LHCN-M2 (cell line): ENCODE measurements around the gene HMX1. TPM values are rescaled to one million over a fixed set of nuclear protein-coding genes. Genes with fewer than 3 reads are reported as not detected.

Source experiments
- DNase-seq: peaks from one replicate; pipeline ENCODE4 v3.0.0-alpha.2; 2012; ENCODE audit warnings: low read depth
- total RNA-seq: library from RNA; depleted of rRNA; stranded (reverse); fragments of >200 nt; gene quantifications from 2 replicates; pipeline ENCODE4 v1.2.3, GENCODE V29; 2014

HMX1 gene
- total RNA-seq, 1 experiment from 2014 or later, result not detected

DNA sequence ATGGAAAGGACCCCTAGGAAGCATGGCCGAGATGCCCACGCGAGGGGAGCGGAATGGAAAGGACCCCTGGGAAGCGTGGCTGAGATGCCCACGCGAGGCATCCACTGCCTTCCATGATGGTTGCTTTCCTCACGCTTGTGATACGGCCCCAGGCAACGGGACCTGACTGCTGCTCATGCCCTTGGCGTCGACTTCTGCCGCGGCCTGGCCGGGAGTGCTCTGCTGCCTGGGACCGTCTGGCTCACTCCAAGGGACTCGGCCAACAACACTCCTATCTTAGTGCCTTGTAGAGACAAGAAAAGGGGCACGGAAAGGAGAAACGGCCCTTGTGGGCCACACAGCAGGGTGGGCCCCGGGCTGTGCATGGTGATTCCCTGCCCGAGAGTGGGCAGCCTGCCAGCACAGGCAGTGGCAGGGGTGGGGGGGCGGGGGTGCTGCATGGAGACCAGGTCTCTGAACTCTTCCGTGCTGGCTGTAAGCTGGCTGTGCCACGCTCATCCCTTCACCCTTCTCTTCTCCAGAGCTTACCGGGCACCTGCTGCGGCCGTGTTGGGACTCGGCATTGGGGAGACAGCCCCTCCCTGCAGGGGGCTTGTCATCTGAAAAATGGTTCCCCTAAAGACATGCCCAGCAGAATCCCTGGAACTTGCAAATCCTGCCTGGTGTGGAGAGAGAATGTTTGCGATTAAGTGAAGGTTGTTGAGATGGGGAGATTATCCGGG lies 38.6 kb upstream of the HMX1 start:
- no peak for DNase-seq

DNA sequence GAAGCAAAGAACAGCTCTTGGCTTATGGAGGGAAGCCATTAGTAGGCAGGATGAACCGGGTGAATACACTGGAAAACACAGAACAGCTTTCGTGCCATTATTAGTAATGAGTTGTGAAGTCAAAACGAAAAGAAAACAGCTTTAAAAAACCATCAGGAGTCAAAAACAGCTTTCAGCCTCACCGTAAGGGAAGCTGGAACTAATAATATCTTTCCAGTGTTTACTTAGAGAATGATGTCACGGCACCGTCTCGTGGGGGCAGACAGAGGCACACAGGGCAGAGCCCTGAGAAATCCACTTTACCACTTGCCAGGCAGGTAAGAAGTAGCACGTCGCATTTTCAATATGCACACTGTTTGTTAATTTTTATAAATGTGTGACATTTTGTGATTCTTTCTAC lies 37.9 kb upstream of the HMX1 start:
- DNase-seq, result no peak

DNA sequence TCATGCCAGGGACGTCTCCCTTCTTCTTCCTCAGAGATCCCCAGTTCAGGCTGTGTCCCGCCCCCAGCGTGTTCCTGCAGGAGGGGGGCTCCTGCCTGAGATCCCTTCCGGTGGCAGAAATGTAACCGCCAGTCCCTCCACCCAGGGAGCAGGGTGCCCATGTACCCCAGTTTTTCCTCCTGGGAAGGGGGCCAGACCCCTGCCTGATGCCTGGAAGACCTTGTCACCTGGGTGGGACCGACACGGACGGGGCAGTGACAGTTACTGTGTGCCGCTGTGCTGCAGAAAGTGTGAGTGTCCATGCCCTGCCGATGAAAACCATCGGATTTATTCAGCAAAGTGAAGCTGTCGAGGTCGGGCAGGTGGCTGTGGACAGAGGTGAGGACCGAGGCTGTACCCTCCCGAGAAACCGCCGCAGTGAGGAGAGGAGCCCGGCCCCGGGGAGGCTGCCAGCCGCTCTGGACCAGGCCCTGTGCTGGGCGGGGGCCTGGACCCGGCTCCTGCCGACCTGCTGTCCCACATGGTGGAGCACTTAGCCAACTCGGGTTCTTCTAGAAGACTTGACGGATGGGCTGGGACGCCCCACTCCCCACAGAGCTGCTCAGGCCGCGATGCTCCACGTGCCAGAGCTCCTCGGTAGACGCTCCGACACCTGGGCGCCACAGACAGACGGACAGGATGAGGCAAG lies 36.7 kb upstream of the HMX1 start:
- DNase-seq, result no peak

DNA sequence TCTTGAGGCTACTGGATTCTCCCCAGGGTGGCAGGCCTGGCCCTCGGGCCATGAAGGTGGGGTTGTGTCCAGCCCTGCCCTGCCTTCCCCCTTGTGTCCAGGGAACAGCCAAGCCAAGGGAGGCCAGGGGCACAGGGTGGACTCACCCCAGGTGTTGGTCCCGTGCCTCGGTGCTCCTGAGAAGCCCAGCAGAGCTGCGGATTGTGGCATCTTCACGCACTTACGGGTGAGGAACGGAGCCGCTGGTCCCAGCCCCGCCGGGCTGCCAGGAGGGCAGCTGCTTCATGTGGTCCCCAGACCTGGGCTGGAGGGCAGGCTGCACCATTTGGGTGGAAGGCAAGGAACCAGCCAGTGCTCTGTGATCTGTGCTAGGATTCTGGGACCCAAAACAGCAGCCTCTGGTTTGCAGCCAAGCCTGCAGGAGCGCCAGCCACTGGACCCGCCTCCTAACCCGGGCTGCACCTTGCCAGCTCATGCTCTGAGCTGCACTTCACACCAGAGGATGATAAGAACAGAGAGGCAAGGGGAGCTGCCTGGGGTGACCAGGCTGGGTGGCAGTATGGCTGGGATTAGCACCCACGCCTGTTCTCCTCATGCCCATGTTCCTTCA lies 36.1 kb upstream of the HMX1 start:
- no peak for DNase-seq

DNA sequence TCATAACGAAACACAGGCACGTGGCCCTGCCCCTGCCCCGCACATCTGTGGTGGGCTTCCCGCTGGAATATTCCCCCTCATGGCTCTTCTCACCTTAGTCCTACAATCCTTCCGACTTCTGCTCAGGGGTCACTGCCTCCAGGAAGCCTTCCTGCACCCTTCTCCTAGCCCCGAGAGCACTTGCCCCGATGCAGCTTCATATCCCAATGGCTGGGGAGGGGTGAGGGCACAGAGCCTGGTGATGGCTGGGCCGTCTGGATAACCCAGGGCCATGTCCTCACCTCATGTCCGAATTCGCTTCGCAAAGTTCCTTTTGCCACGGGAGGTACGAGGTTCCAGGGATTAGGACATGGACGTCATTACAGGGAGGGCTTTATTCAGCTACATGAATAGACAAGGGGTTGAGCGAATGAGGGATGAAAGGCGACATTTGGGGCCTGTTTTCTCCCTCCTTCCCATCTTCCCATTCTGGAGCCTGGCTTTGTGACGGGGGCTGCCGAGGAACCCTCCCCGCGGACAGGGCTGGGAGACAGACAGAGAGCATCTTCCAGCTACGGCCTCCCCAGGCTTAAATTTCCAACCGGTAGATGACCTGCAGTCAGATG lies 35.5 kb upstream of the HMX1 start:
- DNase-seq, result no peak

DNA sequence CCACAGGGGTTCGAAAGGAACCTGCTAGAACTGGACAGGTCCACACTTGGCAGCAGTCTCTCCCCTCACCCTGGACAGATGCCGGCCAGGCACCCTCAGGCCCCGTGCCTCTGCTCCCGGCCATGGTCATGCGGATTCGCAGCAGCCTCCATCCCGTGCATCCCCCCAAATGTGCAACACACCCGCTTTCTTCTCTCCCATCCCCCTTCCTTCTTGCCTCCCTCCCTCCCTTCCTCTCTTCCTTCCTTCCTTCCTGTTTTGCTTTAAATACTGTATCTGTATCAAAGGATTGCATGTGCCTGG lies 35.0 kb upstream of the HMX1 start:
- no peak for DNase-seq

DNA sequence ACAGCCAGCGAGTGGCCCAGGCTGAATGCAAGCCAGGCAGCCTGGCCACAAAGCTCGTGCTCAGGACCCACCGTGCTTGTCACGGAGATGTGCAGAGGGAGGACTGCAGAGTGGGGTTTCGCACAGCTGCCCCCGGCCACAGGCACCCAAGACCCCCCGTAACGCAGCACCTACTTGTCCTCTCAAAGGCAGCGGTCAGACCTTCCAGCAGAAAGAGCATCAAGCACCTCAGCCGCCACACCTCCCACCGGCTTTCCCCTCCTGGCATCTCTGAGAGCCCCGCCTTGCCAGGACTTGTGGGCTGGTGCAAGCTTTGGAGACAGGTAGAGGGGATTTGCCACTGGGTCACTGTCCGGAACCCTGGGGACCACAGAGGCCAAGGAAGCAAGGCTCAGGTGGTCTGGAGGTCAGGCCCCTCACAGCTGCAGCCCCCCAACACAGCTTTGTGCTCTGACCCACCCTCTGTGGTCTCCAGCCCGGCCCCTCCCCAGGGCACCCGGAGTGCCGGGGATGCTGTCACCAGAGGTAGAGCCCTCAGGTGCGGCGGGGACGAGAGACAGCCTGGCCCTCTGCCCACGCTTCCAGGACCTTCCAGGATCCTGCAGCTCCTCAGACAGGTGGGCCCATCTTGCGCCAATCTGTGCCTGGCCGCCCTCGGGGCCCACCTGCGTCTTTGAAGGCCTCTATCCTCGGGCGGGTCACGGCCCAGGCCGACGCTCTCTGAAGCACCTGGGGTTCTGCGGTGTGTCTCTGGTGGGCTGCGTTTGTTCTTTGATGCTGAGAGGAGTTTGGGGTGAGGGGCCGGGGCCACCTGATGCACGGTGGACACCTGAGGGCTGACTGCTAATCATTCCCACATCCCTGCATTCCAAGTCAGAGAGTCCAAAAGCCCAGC lies 34.4 kb upstream of the HMX1 start:
- DNase-seq, result no peak

DNA sequence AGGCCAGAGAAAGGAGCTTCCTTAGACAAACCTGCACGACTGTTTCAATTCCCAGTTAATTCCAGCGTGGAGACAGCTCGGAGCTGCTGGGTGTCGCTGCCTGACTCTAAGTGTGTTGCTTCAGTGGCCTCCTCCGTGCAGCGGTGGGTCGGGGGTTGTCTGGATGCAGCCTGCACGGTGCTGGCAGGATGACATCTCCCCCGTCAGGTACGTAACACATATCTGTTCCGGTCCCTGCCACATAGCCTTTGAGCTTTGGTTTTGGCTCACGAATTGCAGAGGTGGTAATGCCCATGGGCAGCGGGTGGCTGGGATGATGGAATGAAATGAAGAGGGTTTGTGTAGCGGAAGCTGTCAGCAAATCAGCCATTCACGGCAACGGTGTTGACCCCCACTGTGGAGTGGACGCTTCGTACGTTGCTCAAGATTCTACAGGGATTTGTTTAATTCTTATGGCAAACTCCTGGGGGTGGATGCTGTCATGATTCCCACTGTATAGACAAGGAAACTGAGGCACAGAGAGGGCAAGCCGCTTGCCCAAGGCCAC lies 33.7 kb upstream of the HMX1 start:
- no peak for DNase-seq

DNA sequence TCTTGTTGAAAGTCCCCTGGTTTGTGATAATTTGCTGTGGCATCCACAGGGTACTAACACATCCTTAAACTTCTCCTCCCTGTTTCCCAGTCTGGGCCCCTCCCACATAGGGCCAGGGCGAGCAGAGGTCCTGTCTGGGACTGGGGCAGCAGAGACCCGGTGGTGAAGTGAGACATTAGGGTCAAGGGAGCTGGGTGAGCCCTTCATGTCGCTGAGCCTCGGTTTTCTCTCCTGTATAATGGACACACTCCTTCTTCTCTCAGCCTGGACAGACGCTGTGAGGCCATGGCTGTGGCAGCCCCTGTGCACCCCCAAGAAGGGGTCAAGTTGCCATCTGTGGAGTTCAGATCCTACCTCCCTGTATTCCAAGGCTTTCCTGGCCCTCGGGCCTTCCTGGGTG lies 33.0 kb upstream of the HMX1 start:
- DNase-seq, result no peak

DNA sequence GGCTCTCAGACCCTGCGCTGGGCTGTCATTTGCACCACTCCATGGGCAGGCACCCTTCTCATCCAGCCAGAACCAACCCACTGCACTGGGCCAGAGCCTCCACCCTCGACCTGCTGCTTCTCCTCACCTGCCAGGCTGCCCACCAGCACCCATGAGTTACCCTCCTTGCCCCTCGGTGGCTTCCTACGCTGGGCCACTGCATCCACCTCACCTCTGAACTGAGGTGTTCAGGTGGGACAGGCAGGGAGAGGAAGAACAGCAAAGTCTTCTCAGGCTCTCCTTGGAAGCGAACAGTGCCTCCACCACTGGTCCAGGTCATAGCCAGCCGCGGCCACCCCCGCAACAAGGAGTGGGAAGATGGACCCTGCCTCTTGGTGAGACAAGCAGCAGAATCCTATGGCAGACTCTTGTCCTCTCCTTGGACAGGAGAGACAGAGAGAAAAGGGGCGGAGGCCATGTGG lies 32.4 kb upstream of the HMX1 start:
- no peak for DNase-seq

DNA sequence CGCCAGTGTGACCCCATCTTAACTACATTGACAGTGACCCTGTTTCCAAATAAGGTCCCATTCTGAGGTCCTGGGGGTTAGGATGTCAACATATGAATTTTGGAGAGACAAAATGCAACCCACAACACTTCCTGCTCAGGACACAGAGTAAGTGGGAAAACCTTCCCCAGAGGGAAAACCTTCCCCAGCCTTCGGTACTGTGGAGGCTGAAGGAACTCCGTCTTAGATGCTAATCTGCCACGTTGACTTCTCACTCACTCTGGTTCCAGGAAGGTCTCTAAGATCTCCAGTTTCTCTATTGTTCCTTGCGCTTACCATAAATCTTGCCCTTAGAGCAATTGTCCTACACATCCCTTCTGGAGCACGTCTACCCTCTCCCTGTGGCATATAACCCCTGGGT lies 29.7 kb upstream of the HMX1 start:
- DNase-seq, result no peak

DNA sequence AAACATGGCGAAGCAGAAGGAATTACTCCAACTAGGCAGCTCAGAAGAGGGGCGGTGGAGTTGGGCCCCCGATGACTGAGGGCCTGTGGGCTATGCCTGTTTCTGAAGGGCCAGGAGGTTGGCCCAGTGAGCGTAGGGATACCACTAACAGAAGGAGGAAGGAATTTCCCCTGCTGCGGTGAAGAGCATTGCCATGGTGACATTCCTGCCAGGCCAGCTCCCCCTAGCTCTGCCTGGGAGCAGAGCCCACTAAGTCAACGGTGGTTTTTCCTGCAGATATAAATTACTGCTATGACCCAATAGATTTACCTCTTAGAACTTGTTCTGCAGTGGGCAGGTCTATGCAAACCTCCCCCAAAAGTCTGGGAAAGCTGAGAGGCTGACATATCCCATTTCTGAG lies 28.9 kb upstream of the HMX1 start:
- DNase-seq, result no peak

DNA sequence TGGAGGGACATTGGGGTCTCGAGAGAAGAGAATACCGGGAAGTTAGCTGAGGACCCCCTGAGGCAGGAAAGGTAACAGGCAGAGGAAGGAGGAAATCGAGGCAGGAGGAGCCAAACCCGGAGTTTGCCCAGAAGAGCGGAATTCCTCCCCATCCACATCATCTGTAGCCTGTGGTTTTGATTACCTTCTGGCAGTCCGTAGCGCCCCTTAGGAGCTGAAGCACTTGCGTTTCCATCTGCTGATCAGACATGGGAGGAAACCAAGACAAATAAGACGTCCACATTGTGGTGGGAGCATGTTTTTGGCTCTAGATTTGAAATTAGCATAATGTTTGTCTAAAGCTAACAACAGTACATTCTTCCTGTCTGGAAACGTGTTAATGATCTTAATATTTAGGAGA lies 26.8 kb upstream of the HMX1 start:
- no peak for DNase-seq

DNA sequence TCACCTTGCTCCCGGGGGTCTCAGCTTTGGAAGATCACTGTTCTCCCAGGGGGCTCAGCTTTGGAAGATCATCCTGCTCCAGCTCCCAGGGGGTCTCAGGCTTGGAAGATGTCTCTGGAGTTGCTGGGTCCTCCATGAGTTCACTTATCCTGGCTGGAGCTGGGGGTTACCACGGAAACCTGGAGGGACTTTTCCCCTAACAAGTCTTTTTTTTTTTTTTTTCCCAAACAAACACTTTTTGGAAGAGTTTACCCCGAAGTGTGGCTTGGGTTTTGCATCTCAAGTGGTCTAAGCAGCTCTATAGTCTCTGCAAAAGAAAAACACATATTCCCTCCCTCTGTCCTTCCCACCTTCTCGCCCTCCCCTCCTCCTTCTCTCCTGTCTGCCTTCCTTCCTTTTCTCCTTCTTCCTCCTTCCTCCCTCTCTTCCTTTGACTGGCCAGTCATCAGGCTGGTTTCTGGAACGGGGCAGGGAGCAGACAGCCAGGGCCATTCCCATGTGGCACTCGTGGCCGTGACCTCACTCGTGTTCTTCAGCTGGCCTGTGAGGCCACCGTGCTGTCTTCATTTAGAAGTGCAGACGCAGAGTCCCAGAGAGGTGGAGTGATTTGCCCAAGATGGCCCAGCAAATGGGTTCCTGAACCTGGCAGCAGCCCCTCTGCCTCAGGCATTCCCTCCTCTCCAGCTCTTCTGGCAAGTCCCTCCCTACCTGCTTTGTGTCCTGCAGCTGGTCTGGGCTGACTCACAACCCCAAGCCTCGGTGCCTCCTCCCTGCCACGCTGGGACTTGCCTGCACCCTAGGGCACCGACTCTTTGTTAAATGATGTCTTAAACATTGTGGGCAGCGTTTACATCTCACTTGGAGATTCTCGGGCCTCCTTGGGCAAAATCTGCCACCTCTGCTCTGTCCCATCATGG lies 25.9 kb upstream of the HMX1 start:
- no peak for DNase-seq

DNA sequence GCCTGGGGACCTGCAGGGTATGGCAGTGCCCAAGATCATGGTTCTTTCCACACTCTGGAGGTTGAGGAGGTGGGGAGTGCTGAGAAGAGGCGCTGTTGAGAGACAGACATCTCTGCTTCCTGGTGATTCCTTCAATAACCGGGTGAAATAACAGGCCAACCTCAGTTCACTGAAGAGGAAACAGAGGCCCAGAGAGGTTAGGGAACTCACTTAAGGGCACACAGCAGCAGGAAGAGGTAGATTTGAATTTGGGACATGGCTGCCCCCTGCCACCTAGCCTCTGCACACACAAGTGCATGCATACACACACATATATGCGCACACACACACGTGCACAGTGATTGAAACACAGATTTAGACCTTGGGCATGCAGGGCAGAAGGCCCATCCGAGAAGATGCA lies 24.9 kb upstream of the HMX1 start:
- no peak for DNase-seq

DNA sequence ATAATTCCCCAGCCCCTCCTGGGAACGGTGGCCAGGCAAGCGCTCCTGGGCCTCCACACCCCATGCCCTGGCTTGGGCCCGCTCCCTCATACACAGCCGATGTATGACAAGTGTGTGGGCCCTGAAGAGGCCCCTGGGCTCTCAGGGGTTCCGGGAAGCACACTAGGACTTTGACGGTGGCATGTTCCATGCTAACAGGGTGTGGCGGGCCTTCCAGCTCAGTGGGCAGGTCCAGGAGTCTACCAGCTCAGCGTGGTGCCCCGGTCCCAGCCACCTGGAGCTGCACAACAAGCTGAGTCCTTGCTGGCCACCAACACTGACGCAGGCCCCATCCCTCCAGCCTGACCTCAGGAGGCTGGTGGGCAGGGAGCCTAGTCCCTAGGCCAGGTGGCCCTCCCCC lies 24.4 kb upstream of the HMX1 start:
- no peak for DNase-seq

DNA sequence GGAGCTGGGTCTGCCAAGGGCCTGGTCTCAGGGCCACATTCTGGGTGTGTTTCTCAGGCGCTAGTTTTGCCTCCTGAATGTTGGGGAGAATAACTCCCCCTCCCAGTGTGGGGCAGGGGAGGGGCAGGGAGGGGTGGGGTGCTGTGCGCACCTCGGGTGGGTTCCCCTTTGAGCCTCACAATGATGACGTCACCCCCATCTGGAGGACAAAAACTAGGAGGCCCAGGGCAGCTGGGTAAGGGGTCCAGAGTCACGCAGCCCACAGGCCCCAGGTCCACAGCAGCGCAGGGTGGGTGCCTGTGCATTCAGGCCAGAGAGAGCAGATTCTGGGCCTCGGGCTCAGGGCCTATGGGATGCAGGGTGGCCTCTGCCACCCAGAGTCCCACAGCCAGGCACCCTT lies 23.7 kb upstream of the HMX1 start:
- DNase-seq, result no peak

DNA sequence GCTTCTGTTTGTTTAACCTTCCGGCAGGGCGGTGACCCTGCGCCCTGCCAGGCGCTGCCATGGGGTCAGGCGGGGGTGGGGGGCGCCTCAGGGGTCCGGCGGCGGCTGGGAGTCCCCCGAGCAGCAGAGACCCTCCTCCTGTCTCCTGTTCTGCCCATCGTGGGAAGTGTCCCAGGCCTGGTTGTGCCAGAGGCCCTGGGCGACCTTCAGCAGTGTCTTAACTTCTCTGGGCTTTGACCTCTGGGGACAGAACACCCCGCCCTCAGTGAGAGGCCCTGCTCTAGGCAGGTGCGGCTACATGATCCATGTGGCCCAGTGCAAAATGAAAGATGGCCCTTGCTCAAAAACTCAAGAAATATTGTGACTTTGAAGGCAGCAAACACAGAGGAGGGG lies 22.8 kb upstream of the HMX1 start:
- no peak for DNase-seq

DNA sequence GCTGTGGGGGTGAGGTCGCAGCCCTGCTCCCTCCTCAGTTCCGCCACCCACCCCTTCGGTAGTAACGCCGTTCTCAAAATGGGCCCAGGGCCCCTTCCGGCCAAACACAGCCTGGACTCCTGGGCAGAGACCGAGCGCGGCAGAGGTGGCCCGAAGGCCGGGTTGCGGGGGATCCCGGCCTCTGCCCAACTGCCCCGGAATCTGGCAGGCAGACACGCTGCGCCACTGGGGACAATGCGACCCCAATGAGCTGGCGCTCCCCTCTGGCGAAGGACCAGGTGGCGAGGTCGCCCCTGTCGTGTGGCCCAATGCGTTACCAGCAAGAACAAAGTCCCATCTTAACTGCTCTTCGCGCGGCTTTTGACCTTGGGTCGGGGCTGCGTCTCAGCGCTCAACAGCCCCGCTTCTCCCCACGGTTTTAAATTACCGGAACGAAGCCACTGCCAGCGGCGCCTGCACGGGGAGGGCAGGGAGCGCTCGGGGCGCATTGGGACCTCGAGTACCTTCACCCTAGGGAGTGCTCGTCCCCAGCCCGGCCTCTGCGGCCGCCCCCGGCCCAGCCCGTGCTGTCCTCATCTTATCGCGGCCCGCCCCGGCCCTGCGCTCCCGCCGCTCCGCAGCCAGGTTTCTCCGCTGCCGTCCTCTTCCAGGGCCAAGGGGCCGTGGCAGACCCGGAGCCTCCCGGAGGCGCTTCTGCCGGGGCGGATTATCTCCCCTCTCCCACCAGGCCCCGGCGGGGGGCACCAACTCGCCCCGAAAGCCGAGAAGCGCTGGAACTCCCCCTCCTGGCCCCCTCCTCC lies 22.2 kb upstream of the HMX1 start:
- DNase-seq, result no peak

DNA sequence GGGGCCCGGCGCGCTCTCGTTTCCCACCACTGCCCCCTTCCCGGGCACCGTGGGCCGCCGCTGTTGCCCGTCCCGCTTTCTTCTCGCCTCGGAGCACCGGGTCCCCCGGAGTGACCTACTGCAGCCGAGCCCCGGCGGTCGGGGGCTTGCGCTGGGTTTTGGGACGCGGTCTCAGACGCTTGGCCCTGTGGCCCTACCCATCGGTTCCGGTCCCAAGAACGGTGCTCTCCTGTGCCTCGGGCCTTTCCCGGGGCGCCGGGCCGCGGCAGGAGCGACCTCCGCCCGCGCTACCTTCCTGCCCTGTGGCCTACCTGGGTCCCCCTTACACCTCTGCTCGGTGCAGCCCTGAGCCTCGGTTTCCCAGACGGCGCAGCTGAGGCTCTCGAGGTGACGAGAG lies 21.6 kb upstream of the HMX1 start:
- DNase-seq, result no peak
